GM12878 (cell line): ENCODE data around the gene RPS5. TPM values are rescaled to one million over a fixed set of nuclear protein-coding genes. Genes with fewer than 3 reads are reported as not detected.

Source experiments
- ATAC-seq: fragments of 200-7000 bp; cut with Tn5 transposase; 3 replicates; pipeline ENCODE4 v1.9.1; 2020; ENCODE audit warnings: mild to moderate bottlenecking, moderate library complexity
- BruUV-seq: library from RNA; stranded (reverse); fragments of 400-500 nt; replicated peaks from 2 replicates; lab custom pipeline; 2021; lab: Mats Ljungman, UMichigan
- CTCF ChIA-PET: fragments of 300-600 bp; sonication (Branson Sonifier 250); formaldehyde crosslinking; extraction: SDS; loops from one replicate; lab custom pipeline; 2021; ENCODE audit warnings: inconsistent platforms; lab: Yijun Ruan, JAX
- POLR2A ChIA-PET: fragments of 350-600 bp; formaldehyde crosslinking; extraction: SDS; loops from one replicate; lab custom pipeline; 2021; ENCODE audit warnings: inconsistent platforms; lab: Charles Lee
- RAD21 ChIA-PET: fragments of 300-600 bp; sonication (Branson Sonifier 250); formaldehyde crosslinking; loops from one replicate; lab custom pipeline; 2023; ENCODE audit warnings: antibody characterized with exemption; ENCODE audit not compliant: unreplicated experiment; lab: Charles Lee
- SMC1A ChIA-PET: fragments of 300-600 bp; sonication (Branson Sonifier 250); formaldehyde crosslinking; loops from one replicate; lab custom pipeline; 2023; ENCODE audit not compliant: unreplicated experiment, uncharacterized antibody; lab: Charles Lee
- DNase-seq: peaks from one replicate; pipeline ENCODE4 v3.0.0-alpha.2; 2011; ENCODE audit warnings: low read depth, low spot score
- FAIRE-seq: peaks from 3 replicates; lab custom pipeline; 2011; peaks lifted over from hg19 to GRCh38; lab: Jason Lieb, UNC
- H2AFZ ChIP-seq: 2 replicates; pipeline ENCODE4 v1.6.0; 2011; ENCODE audit warnings: low read depth, low read length, control low read depth; ENCODE audit not compliant: control insufficient read depth
- H3K27ac ChIP-seq: 2 replicates; pipeline ENCODE4 v1.5.1; 2011; ENCODE audit warnings: control low read depth; ENCODE audit not compliant: control insufficient read depth, insufficient read depth
- H3K27me3 ChIP-seq, 2 experiments: replicated peaks in 1 of 2; 2 replicates each; pipeline versions ENCODE4 v1.6.0 to v1.6.1; 2011; ENCODE audit warnings: low read length in 1 of 2; ENCODE audit not compliant: control insufficient read depth in 2 of 2, insufficient read depth in 2 of 2
- H3K36me3 ChIP-seq, 2 experiments: 2 replicates each; pipeline ENCODE4 v1.5.1; 2011; ENCODE audit warnings: low read length in 1 of 2; ENCODE audit not compliant: control insufficient read depth in 2 of 2, insufficient read depth in 2 of 2
- H3K4me1 ChIP-seq: 2 replicates; pipeline ENCODE4 v1.6.1; 2011; ENCODE audit warnings: mild to moderate bottlenecking, low read length, moderate library complexity, mixed read lengths; ENCODE audit not compliant: control insufficient read depth, insufficient read depth
- H3K4me2 ChIP-seq: 2 replicates; pipeline ENCODE4 v1.6.0; 2011; ENCODE audit warnings: control low read depth; ENCODE audit not compliant: control insufficient read depth, insufficient read depth
- H3K4me3 ChIP-seq: fragments of 200-600 bp; sonication (generic); 2 replicates; pipeline ENCODE4 v1.5.1; 2016
- H3K79me2 ChIP-seq: 2 replicates; pipeline ENCODE4 v1.6.0; 2011; ENCODE audit warnings: low read length; ENCODE audit not compliant: control insufficient read depth, insufficient read depth
- H3K9ac ChIP-seq: 2 replicates; pipeline ENCODE4 v1.8.0; 2011; ENCODE audit warnings: low read length, control low read depth, mixed read lengths; ENCODE audit not compliant: control insufficient read depth, insufficient read depth
- H3K9me3 ChIP-seq: replicated peaks from 3 replicates; pipeline ENCODE4 v1.5.1; 2011; ENCODE audit warnings: mild to moderate bottlenecking, low read length; ENCODE audit not compliant: control insufficient read depth, insufficient read depth
- H4K20me1 ChIP-seq: 2 replicates; pipeline ENCODE4 v1.6.0; 2011; ENCODE audit not compliant: control insufficient read depth, insufficient read depth
- ATF7 ChIP-seq: fragments of 450-650 bp; IDR thresholded peaks from 2 replicates; pipeline ENCODE4 v1.6.1; 2016; ENCODE audit warnings: low read depth, mild to moderate bottlenecking
- BHLHE40 ChIP-seq, 2 experiments: fragments of 450-650 bp in 1 of 2; IDR thresholded peaks; 2 replicates each; pipeline ENCODE4 v1.6.1; 2011 to 2017; ENCODE audit warnings: low read depth in 2 of 2, borderline replicate concordance in 1 of 2, improper control_type of control experiment in 1 of 2, low read length in 1 of 2, mild to moderate bottlenecking in 1 of 2
- BRCA1 ChIP-seq: IDR thresholded peaks from 2 replicates; pipeline ENCODE4 v1.6.1; 2011; ENCODE audit warnings: low read depth, low read length, improper control_type of control experiment
- CBFB ChIP-seq: IDR thresholded peaks from 2 replicates; pipeline ENCODE4 v1.6.1; 2016; ENCODE audit warnings: antibody characterized with exemption, low read depth
- CBX3 ChIP-seq: fragments of 200-600 bp; sonication (generic); IDR thresholded peaks from 2 replicates; pipeline ENCODE4 v1.6.1; 2016; ENCODE audit warnings: low read depth, borderline replicate concordance
- CEBPB ChIP-seq, 2 experiments: fragments of 150-350 bp in 1 of 2; IDR thresholded peaks; 2 replicates each; pipeline ENCODE4 v1.6.1; 2012 to 2014; ENCODE audit warnings: low read depth in 2 of 2, low read length in 2 of 2, borderline replicate concordance in 1 of 2, inconsistent platforms in 1 of 2
- EGR1 ChIP-seq, 2 experiments: IDR thresholded peaks; 1 replicate in 1 of 2; 2 replicates in 1 of 2; pipeline ENCODE4 v1.6.1; 2011 to 2012; ENCODE audit warnings: low read depth in 2 of 2, low read length in 2 of 2, borderline replicate concordance in 1 of 2, mild to moderate bottlenecking in 1 of 2, moderate library complexity in 1 of 2
- EP300 ChIP-seq, 2 experiments: fragments of 150-350 bp in 1 of 2; IDR thresholded peaks; 2 replicates each; pipeline ENCODE4 v1.6.1; 2011 to 2012; ENCODE audit warnings: low read depth in 2 of 2, low read length in 2 of 2, borderline replicate concordance in 1 of 2, improper control_type of control experiment in 1 of 2, inconsistent platforms in 1 of 2; ENCODE audit not compliant: control insufficient read depth in 1 of 2
- ETV6 ChIP-seq, 2 experiments: fragments of 450-650 bp in 1 of 2; IDR thresholded peaks in 1 of 2; conservative IDR thresholded peaks in 1 of 2; 2 replicates each; pipeline ENCODE4 v1.6.1; 2014; ENCODE audit warnings: antibody characterized with exemption in 1 of 2, borderline replicate concordance in 1 of 2, low read depth in 1 of 2, mild to moderate bottlenecking in 1 of 2, moderate library complexity in 1 of 2
- FOXK2 ChIP-seq: fragments of 450-650 bp; IDR thresholded peaks from 2 replicates; pipeline ENCODE4 v1.6.1; 2017; ENCODE audit warnings: mild to moderate bottlenecking, moderate library complexity
- GABPA ChIP-seq: IDR thresholded peaks from 2 replicates; pipeline ENCODE4 v1.6.1; 2014; ENCODE audit warnings: antibody characterized with exemption, low read depth, mild to moderate bottlenecking, inconsistent platforms
- HDAC6 ChIP-seq: fragments of 200-600 bp; sonication (generic); IDR thresholded peaks from one replicate; pipeline ENCODE4 v1.8.0; 2017; ENCODE audit warnings: antibody characterized with exemption; ENCODE audit not compliant: unreplicated experiment
- MXI1 ChIP-seq: fragments of 150-350 bp; IDR thresholded peaks from 2 replicates; pipeline ENCODE4 v1.6.1; 2011; ENCODE audit warnings: low read depth, mild to moderate bottlenecking, inconsistent platforms, low read length, improper control_type of control experiment
- MYB ChIP-seq: fragments of 150-350 bp; IDR thresholded peaks from 2 replicates; pipeline ENCODE4 v1.6.1; 2014; ENCODE audit warnings: mild to moderate bottlenecking, low read depth, low read length, borderline replicate concordance
- NFXL1 ChIP-seq: fragments of 450-650 bp; IDR thresholded peaks from 2 replicates; pipeline ENCODE4 v1.6.1; 2017; ENCODE audit warnings: antibody characterized with exemption, mild to moderate bottlenecking, borderline replicate concordance
- PAX8 ChIP-seq: fragments of 450-650 bp; IDR thresholded peaks from 2 replicates; pipeline ENCODE4 v1.6.1; 2017; ENCODE audit warnings: mild to moderate bottlenecking, moderate library complexity
- RELB ChIP-seq: fragments of 450-650 bp; IDR thresholded peaks from 2 replicates; pipeline ENCODE4 v1.6.1; 2017; ENCODE audit warnings: low read depth, mild to moderate bottlenecking, moderate library complexity
- RUNX3 ChIP-seq: IDR thresholded peaks from 2 replicates; pipeline ENCODE4 v1.6.1; 2012; ENCODE audit warnings: low read length, inconsistent platforms
- SMAD5 ChIP-seq: IDR thresholded peaks from 2 replicates; pipeline ENCODE4 v1.6.1; 2016; ENCODE audit warnings: antibody characterized with exemption, low read depth
- WGBS: methylation state at CpG from one replicate; pipeline ENCODE4 v1.1.6; 2016; ENCODE audit warnings: low lambda C conversion rate; ENCODE audit not compliant: insufficient replicate concordance, insufficient coverage; ENCODE audit errors: missing lambda C conversion rate; 5-methylcytosine and 5-hydroxymethylcytosine counted together
- in situ Hi-C: fragments of 300-500 bp; cut with MboI; formaldehyde crosslinking; loops from 9 replicates; pipeline ENCODE4 v1.14.3; 2018; ENCODE audit warnings: mixed read lengths
- intact Hi-C: fragments of 100-400 bp; cut with micrococcal nuclease; formaldehyde crosslinking; loops from one replicate; pipeline ENCODE4 v1.14.2; 2022; ENCODE audit not compliant: unreplicated experiment
- polyA plus RNA-seq, 11 experiments: library from polyadenylated mRNA; depleted of rRNA in 4 of 11; unstranded in 6 of 11; stranded (reverse) in 5 of 11; fragments of >200 nt; fragmentation: Nextera tagmentation in 4 of 11; fragmentation: Illumina TruSeq in 1 of 11; extraction: Ambion mirVana in 4 of 11; extraction: Trizol in 1 of 11; gene quantifications; 1 replicate in 1 of 11; 2 replicates in 10 of 11; pipeline versions ENCODE4 v1.2.1 to v1.2.3, GENCODE V29; 2011 to 2016; ENCODE audit warnings: inconsistent platforms in 2 of 11, missing spikeins in 2 of 11, low read depth in 1 of 11
- total RNA-seq, 4 experiments: library from RNA; depleted of rRNA in 3 of 4; stranded (reverse); fragments of >200 nt in 3 of 4; fragmentation: Illumina TruSeq in 1 of 4; extraction: Trizol in 1 of 4; gene quantifications; 2 replicates each; pipeline versions ENCODE4 v1.2.1 to v1.2.3, GENCODE V29; 2013 to 2021

RPS5 gene
- total and polyA plus RNA-seq, 10 of the 15 experiments (the other 5 are each of a cell fraction or from before 2014, with no cell fraction given): 1,284 to 3,652 (median 1,922) TPM

DNA sequence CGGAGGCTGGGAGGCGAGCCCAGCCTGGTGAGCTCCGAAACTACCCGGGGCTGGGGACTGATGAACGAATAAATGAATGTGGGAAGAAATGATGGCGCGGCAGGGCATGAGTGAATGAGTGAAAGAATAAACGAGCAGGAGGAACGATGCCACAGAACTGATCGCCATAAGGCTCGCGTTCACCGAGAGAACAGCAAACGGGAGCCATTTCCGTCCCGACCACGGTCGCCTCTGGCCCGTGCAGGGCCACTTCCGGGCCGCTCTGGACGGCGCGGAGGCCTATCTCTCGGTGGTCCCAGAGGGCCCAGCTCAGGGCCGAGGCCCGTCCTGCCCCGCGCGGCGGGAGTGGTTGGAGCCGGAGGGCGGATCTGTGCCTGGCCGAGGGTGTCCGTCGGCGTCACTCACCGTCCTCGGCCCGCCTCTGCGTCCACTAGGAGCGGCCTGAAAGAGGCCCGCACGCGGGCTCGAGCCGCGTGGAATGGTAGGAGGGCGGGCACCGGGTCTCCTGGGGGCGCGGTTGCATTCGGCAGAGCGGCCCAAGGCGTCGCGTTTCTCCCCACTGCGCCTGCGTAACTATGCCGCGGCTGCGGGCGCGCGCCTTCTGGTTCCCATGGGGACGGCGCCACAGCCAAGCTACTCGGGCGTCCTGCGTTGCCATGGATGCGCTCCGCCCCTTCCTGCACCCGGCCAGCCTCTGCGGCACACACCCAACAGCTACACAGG, 24.6 kb upstream of the RPS5 start, which contains the start of gene ZNF497:
Gene ZNF497 (minus strand): TSS at position 480 of the 723 bp plus-strand sequence. CDS start 5,116 bp downstream, outside the sequence.
- Histone ChIP-seq H3K4me3 (peak within 1 kb of the TSS; percentile 79), H3K79me2 (no peaks in the 10 kb centered on the region), H3K9me3 (no peaks in the 10 kb centered on the region), H2AFZ (peak within 1 kb of the TSS; percentile 97), H4K20me1 (no peaks in the 10 kb centered on the region), H3K4me1 (peaks cover 14% of the 10 kb centered on the region), H3K36me3 (no peaks in the 10 kb centered on the region), H3K9ac (peak within 1 kb of the TSS; percentile 89), H3K4me2 (peak within 1 kb of the TSS; percentile 85), H3K27me3 (no peaks in the 10 kb centered on the region), H3K27ac (peak within 1 kb of the TSS; percentile 86)
- ChIA-PET SMC1A (interaction anchor here (0.5 to 2.6 kb wide), 12 partner anchors 11 to 790 kb away, joined by 3 to 17 read pairs (median 4); partner anchors contain the start of genes CHMP2A, ZNF544, ZNF837 and ZSCAN22), CTCF (interaction anchor here (1.0 to 2.2 kb wide), 6 partner anchors 14 to 179 kb away, joined by 4 to 13 read pairs (median 6); partner anchors contain the start of genes ZBTB45, ZNF274 and ZNF837), RAD21 (interaction anchor here (0.5 to 2.3 kb wide), 17 partner anchors 14 to 157 kb away, joined by 3 to 18 read pairs (median 4); partner anchors contain the start of genes ZBTB45, ZNF324B, ZNF544 and ZNF584), POLR2A (interaction anchor here (0.5 to 3.2 kb wide), 14 partner anchors 11 to 199 kb away, joined by 3 to 37 read pairs (median 5); partner anchors contain the start of genes TRIM28, ZNF446, ZNF837 and ZSCAN22)
- under 1% methylated on average over 71 of the region's 74 CpGs for WGBS
- in situ Hi-C loops (no loop called here), intact Hi-C loops (loop anchor here (1.0 to 2.0 kb wide), 2 partner anchors 18 to 35 kb away; partner anchors contain the start of gene ZNF837)
- FAIRE-seq: peak; percentile 97
- BruUV-seq: TSS peak; percentile 88
- ATAC-seq: peak; percentile 95
- peak; percentile 86 for DNase-seq
- TF ChIP-seq CBX3: no peak
- TF ChIP-seq CBFB: 0 out of 2 replicates have a peak, but pooled peaks have one; percentile 45
- 0 out of 2 replicates have a peak, but pooled peaks have one; percentile 9 for TF ChIP-seq MYB
- peak in 1 of 2 experiments; percentile 59; a peak in 2 of 3 replicates for TF ChIP-seq EGR1 (IDR thresholded peaks at IDR 0.05; ENCODE audit: borderline replicate concordance in 1 of 2, low read depth in 2 of 2, low read length in 2 of 2)
- TF ChIP-seq ETV6 (conservative IDR thresholded peaks at IDR 0.05 in 1 of 2, IDR thresholded peaks at IDR 0.05 in 1 of 2; ENCODE audit: borderline replicate concordance in 1 of 2, low read depth in 1 of 2): no peak
- TF ChIP-seq NFXL1: no peak
- 0 out of 4 replicates have a peak, but pooled peaks of 1 of the 2 experiments have one; percentile 8 for TF ChIP-seq EP300 (IDR thresholded peaks at IDR 0.05; ENCODE audit: borderline replicate concordance in 1 of 2, control insufficient read depth in 1 of 2, low read depth in 2 of 2, low read length in 2 of 2)
- TF ChIP-seq GABPA: peak; percentile 91
- TF ChIP-seq PAX8: no peak
- TF ChIP-seq HDAC6: no peak
- 0 out of 2 replicates have a peak, but pooled peaks have one; percentile 4 for TF ChIP-seq BRCA1
- TF ChIP-seq ATF7: 0 out of 2 replicates have a peak, but pooled peaks have one; percentile 21
- peak; percentile 58 for TF ChIP-seq RUNX3
- TF ChIP-seq FOXK2: peak; percentile 66; the same call in 1 of the 2 replicates
- peak; percentile 85 for TF ChIP-seq RELB
- peak; percentile 78 to 95; a peak in 3 of 4 replicates for TF ChIP-seq BHLHE40 (IDR thresholded peaks at IDR 0.05; ENCODE audit: borderline replicate concordance in 1 of 2, low read depth in 2 of 2, low read length in 1 of 2)
- peak; percentile 99 for TF ChIP-seq MXI1
- no peak for TF ChIP-seq CEBPB (IDR thresholded peaks at IDR 0.05; ENCODE audit: borderline replicate concordance in 1 of 2, low read depth in 2 of 2, low read length in 2 of 2)
- peak; percentile 81 for TF ChIP-seq SMAD5
